ENCODE results near the gene FPR1.
"Not testable (repeated sequence)": the region's sequence is repeated elsewhere in the genome, so short reads cannot be mapped to it uniquely, and the experiment has no call there.

FPR1 gene

DNA sequence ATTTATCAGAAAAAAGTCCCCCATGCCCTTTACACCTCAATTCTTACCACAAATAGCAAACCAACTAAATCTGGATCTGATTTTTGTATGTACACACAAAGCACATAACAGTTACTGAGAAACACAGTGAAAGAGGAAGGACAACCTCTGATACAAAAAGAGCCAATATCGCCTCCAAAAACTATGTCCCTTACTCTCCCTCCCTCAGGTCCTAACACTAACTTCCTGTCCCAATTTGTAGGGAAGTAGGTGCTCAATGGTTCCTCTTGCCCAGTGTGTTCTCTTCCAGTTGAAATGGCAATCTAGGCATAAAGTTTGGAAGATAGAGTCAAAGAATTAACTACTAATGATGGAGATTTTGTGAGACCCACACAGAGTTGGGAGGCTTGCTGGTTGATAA lies 27.5 kb upstream of the FPR1 start:
- no peak for DNase-seq

DNA sequence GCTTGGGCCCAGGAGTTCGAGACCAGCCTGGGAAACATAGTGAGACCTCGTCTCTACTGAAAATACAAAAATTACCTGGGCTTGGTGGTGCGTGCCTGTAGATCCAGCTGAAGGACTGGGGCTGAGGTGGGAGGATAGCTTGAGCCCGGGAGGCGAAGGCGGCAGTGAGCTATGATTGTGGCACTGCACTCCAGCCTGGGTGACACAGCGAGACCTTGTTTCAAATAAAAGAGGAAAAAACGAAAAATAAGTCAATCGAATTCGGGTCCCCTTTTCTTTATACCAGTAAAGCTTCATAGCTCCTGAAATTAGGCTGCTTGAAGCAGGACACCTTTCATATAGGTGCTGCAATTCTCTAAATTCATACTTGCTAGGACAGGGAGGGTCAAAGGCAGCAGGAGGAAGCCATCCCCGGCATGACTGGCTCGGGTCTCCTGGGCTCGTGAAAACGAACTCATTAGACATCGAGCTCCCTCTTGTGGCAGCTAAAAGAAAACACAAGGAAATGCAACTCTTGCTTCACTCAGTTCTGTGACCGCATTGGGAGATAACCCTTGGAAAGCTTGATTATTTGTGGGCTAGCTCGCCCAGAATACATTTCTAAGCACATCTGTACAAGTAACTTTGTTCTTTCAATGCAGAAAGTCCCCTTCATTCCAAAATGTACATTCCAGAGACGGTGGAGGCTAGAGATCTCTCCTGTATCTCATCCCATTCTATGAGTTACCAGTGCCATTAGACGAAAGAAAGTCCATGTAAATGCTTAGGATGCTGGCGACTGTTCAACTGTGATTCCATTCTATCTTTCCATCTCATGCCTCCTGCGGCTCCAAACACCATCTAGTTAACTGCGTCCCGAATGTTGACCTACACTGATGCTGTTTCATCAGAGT lies 26.1 kb upstream of the FPR1 start:
- DNase-seq: no peak

DNA sequence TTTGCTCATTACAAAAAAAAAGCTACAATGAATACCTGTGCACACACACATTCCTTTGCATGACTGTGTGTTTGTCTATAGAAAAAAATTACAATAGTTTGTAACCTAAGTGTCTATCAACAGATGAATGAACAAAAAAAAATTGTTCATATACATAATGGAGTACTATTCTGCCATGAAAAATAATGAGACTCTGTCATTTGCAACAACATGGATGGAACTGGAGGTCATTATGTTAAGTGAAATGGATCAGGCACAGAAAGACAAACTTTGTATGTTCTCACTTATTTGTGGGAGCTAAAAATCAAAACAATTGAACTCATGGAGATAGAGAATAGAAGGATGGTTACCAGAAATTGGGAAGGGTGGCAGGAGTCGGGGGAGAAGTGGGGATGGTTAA lies 24.9 kb upstream of the FPR1 start:
- DNase-seq: not testable (repeated sequence)

DNA sequence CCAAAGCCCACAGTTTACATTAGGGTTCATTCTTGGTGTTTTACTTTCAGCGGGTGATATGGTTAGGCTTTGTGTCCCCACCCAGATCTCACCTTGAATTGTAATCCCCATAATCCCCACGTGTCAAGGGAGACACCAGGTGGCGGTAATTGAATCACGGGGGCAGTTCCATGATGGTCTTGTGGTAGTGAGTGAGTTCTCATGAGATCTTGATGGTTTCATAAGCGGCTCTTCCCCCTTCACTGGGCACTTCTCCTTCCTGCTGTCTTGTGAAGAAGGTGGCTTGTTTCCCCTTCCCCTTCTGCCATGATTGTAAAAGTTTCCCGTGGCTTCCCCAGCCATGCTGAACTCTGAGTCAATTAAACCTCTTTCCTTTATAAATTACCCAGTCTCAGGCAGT lies 21.3 kb upstream of the FPR1 start:
- no peak for DNase-seq

DNA sequence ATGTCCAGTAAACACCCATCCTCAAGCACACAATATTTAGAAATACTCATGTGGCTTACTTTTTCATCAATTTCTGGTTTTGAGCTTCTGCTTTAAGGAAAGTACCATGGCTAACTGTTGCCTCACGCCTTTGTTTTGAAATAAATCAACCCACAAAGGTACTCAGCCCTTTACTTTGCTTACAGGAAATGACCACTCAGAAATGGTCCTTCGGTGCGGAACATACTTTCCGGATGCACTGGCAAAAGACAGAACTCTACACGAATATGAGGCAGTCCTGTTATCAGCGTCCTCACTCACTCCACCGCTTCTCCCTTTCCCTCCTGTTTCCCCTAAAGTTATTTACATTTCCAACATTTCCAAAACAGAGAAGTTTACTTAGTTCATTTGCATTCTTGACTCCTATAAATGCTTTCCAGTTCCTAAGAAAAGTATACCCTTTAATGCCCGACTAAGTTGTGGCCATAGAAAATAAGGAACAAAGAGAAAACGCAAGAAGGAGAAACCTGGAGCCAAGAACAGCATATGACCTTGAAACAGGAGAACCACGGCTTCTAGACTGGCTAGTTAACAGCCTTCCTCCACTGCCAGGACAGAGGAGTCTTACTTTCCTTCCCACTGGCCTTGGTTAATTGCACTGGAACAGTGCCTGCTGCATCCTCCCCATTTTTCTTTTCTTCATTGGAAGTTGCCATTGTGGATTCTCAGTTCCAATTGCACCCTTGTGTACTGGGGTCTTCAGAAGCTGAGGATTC lies 19.9 kb upstream of the FPR1 start:
- no peak for DNase-seq

DNA sequence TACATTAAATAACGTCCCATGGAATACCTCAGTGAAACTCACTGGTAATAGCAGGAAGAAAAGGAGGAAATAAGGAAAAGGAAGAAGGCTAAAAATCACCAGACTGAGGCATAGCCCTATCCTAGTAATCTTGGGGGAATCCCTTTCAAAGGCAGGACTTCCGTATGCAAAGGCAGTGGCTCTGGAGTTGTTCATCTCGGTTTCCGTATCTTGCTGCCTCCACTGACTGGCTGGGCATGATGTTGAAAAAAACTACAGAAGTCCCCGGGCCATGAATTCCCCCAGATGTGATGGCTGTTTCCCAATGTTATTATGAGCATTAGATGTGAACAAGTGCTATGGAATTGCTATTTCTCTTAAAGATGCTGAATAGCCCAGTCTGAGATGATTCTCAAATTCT lies 14.8 kb upstream of the FPR1 start:
- no peak for DNase-seq

DNA sequence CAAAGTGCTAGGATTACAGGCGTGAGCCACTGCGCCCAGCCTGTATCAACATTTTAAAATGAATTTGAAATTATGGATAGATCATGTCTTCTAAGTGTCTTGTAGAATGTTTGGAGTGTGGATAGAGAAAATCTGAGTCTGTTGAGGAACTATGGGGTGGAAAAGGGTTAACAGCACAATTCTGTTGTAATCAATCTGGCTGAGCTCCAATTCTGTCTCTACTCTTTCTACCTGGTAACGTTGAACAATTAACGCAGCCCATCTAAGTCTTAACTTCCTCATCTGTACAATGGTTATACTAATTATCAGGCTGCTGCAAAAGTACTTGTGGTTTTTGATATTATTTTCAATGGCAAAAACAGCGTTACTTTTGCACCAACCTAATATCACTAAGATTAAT lies 13.4 kb upstream of the FPR1 start:
- DNase-seq: no peak

DNA sequence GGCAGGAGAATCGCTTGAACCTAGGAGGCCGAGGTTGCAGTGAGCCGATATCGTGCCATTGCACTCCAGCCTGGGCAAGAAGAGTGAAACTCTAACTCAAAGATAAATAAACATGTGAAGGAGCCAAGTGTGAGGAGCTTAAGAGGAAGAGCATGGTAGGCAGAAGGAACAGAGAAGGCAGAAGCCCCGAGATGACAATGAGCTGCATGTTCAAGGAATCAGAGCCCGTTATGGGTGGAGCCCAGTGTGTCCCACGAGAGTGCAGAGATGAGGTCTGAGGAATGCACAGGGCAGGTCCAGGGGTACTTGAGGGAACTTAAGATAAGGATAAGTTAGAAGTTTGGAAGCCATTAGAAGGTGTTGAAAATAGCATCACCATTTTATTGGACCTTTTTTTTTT lies 10.0 kb upstream of the FPR1 start:
- DNase-seq: no peak

DNA sequence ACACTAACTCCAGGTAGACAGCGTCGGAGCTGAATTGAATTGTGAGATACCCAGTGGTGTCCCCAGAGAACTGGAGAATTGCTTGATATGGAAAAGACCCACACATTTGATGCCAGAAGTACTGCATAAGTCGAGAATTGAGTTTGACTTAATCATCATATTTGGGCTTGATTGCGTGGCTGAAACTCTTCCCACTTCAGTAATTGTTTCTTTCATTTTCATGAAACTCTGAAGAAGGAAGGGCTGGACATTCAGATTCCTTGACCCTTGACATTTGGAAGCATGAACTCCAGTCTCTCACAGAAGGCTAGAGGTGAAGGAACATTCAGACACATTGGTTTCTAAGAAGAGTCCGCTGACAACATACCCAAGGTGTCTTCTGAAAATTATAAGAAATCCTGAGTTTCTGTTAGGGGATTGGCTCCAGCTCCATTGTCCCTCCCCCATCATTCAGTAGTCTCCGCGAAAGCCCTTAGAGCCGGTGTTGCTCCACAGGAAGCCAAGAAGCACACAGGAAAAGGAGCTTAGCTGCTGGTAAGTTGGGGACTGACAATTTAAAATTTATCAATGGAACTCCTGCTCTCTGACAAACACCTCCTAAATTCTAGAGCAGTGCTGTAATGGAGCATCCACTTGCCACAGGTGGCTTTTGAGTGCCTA lies 9.1 kb upstream of the FPR1 start, which contains the start of gene FPR2:
Gene FPR2 (plus strand): TSS at position 484 of the 660 bp plus-strand sequence. CDS start 7,479 bp downstream, outside the sequence.
- DNase-seq: no peak

DNA sequence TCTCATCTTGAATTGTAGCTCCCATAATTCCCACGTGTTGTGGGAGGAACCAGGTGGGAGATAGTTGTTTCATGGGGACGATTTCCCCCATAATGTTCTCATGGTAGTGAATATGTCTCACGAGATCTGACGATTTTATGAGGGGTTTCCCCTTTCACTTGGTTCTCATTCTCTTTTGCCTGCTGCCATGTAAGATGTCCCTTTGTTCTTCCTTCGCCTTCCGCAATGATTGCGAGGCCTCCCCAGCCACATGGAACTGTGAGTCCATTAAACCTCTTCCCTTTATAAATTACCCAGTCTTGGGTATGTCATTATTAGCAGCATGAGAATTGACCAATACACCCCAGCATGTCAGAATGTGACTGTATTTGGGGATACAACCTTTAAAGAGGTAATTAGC lies 3.9 kb upstream of the FPR1 start:
- DNase-seq: no peak

DNA sequence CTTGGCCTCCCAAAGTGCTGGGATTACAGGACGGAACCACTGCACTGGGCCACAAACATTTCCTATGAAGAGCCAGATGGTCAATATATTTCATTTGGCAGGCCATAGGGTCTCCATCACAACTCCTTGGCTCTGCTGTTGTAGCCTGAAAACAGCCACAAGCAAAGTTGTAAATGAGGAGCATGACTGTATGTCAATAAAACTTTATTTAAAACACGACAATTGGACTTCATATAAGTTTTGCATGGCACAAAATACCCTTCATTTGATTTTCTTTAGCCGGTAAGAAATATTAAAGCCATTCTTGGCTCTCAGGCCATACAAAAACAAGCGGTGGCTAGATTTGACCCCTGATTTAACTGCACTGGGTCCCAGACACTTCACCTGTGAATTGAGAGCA lies 3.1 kb upstream of the FPR1 start:
- DNase-seq: no peak

DNA sequence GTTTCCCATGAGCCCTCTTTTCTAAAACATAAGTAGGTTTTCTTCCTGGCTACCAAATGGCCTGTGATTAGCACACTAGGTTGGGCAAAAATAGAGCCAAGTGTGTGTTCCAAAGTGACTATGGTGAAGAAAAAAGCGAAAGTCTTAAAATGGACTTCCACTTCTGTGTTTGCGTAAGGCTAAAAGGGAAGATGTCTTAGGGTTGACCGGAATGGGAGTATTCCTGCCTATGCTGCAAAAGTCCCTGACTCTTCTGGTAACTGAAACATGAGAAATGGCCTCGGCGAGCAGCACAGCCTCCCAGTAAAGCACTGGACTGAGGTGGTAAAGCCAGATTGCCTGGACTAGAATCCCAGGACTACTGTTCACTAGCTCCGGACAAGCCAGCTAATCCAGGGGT lies 2.4 kb upstream of the FPR1 start:
- DNase-seq: no peak

DNA sequence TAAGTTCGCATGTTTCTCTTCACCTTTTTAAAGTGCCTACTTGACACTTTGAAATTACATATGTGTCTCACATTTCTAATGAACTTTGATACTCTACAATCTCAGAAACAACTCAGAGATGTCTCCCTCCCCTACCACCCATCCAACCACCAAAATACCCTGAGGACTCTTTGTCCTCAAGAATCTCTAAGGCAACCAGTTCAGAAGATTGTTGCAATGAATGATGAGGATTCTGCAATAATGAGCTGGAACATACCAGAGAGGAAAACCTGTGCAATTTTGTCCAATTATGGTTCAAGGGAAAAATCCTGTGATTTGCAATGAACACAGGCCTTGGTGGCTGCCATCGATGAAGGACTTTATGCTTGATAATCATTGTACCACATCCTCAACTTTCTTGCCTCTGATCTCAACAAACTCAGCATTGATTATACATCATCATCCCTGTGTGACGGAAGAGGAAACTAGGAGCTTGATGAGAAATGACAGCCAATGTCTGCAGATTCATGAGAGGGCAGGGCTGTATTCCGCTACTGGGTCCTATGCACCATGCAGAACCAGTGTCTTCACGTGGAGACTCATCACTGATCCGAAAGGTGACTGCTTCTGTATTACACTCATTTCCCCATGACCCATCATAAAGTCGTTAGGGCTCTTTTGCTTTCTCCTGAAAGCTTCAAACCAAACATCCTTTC lies 1.1 kb downstream of the FPR1 start:
- DNase-seq: no peak

DNA sequence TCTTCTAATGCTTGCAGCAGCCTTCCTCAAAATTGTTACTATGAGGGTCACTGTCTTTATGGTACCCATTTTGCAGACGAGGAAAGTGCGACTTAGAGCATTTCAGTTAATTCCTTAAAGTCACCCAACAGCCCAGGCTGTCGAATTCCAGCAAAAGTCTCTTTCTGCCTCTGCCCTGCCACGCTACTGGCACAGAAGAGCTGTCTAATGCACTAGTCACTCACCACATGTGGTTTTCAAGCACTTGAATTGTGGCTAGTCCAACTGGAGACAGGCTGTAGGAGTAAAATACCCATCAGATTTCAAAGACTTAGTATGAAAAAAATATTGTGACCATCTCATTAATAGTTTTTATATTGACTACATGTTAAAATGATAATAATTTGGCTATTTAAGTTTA lies 1.7 kb downstream of the FPR1 start:
- no peak for DNase-seq

DNA sequence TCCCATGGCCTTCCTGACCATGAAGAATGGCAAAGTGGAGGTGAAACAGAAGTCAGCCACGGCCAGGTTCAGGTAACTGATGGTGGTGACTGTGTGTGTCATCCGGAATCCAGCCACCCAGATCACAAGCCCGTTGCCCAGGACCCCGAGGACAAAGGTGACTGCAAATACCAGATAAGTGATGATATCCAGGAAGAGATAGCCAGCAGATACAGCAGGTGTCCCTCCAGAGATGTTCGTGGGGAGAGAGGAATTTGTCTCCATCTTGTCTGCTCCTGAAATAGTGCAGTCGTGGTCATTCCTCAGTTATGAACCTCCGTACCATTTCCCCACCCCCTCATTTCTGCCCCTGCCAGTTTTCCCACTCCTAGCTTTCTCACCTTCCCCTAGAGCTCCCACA lies 4.9 kb downstream of the FPR1 start:
- no peak for DNase-seq

DNA sequence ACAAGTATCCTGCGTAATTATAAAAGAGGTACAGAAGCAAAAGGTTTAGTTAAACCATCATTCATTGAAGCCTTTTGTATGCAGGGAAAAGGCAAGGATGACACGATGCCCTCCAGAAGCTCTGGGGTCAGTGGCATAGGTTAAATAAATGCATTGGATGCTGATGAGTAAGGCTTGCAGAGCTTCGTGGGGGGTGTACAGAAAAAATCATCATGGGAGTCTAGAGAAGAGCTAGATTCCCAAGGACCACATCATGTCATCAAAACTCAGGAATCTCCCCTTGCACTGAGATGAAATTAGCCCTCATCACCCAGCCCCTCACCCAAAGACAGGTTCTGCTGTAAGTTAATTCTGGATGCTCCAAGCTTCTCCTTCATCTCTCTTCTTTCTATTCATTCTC lies 8.3 kb downstream of the FPR1 start:
- no peak for DNase-seq

DNA sequence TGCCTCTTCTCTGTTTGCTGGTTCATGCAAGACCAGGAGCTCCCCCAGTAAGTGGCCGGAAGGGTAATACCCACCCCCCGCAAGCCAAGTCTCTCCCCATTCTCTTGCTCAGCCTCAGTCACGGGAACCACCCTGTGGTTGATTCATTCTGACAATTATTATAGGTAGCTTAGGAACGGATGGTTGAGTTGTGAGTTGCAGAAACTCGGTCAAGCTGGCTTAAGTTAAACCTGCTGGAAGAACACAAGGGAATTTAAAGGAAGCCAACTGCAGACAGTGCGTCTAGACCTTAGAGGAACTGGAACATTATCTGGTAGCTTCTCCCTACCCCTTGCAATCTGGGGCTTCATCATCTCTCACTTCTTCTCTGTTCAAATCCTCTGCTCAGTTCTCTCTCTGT lies 8.9 kb downstream of the FPR1 start:
- DNase-seq: no peak

DNA sequence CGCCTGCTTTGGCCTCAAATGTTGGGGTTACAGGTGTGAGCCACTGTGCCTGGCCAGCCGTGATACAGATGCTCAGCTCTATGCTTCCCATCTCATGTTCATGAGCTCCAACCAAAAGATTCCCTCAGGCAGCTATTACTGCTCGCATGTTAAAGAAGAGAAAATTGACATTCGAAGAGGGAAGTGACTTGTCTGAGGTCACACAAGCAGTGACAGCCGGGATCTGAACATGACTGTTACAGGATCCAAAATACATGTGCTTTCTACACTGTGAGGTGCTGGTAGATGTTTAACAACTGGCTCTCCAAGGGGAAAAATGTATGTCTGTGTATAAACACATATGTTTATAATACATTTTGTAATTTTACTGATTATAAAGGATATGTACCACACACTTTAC lies 11.3 kb downstream of the FPR1 start:
- DNase-seq: no peak

DNA sequence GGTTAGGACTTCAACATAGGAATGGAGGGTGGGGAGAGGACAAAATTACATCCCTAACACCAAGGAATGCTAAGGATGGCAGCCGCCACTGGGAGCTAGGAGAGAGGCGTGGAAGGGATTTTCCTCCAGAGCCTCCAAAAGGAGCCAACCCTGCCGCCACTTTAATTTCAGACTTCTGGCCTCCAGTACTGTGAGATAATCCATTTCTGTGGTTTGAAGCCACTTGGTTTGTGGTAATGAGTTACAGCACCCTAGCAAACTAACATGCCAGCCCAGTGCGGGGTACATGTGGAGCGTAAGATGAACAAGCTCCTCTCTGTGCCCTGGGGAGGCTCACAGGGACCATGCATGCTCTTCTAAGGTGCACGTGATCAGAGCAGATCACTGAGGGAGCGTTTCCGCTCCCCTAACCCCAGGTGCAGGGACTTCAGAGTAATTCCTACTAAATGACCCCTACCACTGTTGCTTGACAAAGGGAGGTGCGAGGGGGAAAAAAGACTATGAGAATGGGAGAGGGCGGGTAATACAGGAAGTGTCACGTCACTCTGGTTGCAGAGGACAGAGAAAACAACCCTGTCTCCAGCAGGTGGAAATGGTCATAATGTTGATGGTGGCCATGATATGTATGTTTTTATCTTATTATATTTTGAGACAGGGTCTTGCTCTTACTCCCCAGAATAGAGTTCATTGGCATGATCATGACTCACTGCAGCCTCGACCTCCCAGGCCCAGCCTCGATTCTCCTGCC lies 12.0 kb downstream of the FPR1 start:
- DNase-seq: no peak

DNA sequence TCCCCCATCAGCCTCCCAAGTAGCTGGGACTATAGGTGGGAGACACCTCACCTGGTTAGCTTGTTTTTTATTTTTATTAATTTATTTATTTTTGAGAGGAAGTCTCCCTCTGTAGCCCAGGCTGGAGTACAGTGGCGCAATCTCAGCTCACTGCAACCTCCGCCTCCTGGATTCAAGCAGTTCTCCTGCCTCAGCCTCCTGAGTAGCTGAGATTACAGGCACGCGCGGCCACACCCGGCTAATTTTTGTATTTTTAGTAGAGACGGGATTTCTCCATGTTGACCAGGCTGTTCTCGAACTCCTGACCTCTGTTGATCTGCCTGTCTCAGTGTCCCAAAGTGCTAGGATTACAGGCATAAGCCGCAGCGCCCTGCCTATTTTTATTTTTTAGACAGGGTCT lies 13.2 kb downstream of the FPR1 start:
- DNase-seq: not testable (repeated sequence)

DNA sequence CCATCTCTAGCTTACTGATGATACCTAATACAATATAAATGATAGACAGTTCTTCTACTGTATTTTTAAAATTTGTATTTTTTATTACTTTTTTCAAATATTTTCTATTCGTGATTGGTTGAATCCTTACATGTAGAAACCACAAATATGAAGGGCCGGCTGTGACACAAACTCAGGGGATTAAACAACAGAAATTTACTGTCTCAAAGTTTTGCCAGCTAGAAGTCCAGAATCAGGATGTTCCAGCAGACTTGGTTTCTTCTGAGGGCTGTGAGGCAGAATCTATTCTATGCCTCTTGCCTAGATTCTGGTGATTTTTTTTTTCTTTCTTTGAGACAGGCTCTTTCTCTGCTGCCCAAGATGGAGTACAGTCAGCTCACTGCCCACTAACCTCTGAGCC lies 13.8 kb downstream of the FPR1 start:
- no peak for DNase-seq

DNA sequence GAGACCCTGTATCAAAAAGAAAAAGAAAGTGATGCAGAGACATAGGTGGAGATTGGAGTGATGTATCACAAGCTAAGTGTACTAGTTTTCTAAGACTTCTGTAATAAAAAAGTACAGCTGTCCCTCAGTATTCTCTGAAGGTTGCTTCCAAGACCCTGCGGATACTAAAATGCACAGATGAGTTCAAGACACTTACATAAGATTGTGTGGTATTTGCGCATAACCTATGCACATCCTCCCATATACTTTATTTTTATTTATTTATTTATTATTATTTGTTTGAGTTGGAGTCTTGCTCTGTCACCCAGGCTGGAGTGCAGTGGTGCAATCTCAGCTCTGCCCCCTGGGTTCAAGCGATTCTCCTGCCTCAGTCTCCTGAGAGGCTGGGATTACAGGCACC lies 14.3 kb downstream of the FPR1 start:
- no peak for DNase-seq
